Osteocyte (in vitro differentiated cells): ENCODE results near the gene FHIP1B. TPM values are rescaled to one million over a fixed set of nuclear protein-coding genes. Genes with fewer than 3 reads are reported as not detected.

Experiments used
- DNase-seq: peaks from one replicate; pipeline ENCODE4 v3.0.0; 2021; ENCODE audit warnings: mixed read lengths; ENCODE audit not compliant: unreplicated experiment; ENCODE audit errors: extremely low spot score
- H3K27ac Mint-ChIP-seq: one replicate; pipeline ENCODE4 v1.8.0; 2021; ENCODE audit warnings: mild to moderate bottlenecking, mixed read lengths; ENCODE audit not compliant: unreplicated experiment
- H3K27me3 Mint-ChIP-seq: one replicate; pipeline ENCODE4 v1.8.0; 2021; ENCODE audit warnings: mixed read lengths; ENCODE audit not compliant: unreplicated experiment
- H3K36me3 Mint-ChIP-seq: one replicate; pipeline ENCODE4 v1.8.0; 2021; ENCODE audit warnings: mixed read lengths; ENCODE audit not compliant: unreplicated experiment
- H3K4me1 Mint-ChIP-seq: one replicate; pipeline ENCODE4 v1.8.0; 2021; ENCODE audit warnings: mixed read lengths; ENCODE audit not compliant: unreplicated experiment
- H3K4me3 Mint-ChIP-seq: one replicate; pipeline ENCODE4 v1.8.0; 2021; ENCODE audit warnings: mild to moderate bottlenecking, moderate library complexity, mixed read lengths; ENCODE audit not compliant: unreplicated experiment
- H3K9me3 Mint-ChIP-seq: one replicate; pipeline ENCODE4 v1.8.0; 2021; ENCODE audit warnings: mixed read lengths; ENCODE audit not compliant: unreplicated experiment
- CTCF ChIP-seq: fragments of 200-600 bp; sonication (generic); IDR thresholded peaks from 2 replicates; pipeline ENCODE4 v1.5.0; 2021; ENCODE audit warnings: antibody characterized with exemption, mild to moderate bottlenecking, moderate library complexity
- total RNA-seq: library from RNA; stranded (reverse); gene quantifications from 2 replicates; pipeline ENCODE4 v1.2.1, GENCODE V29; 2021

Gene FHIP1B
- total RNA-seq, 1 donor from 2014 or later: 25.6 TPM

GRCh38 chr11:6240781-6241180 lies 6.3 kb upstream of the FHIP1B start:
- no peak overlapping the region for H3K27ac Mint-ChIP-seq
- TF ChIP-seq CTCF: no peak
- no peak for DNase-seq
- H3K9me3 Mint-ChIP-seq: no peaks in the 10 kb centered on the region
- H3K4me1 Mint-ChIP-seq: no peaks in the 10 kb centered on the region
- no peak overlapping the region for H3K4me3 Mint-ChIP-seq
- H3K27me3 Mint-ChIP-seq: peaks cover 34% of the 10 kb centered on the region
- H3K36me3 Mint-ChIP-seq: no peaks in the 10 kb centered on the region

- Mint-ChIP-seq H3K36me3 (no peaks in the 10 kb centered on the region), H3K4me1 (peaks cover 3% of the 10 kb centered on the region), H3K4me3 (no peak overlapping the region), H3K27me3 (peaks cover 29% of the 10 kb centered on the region), H3K27ac (no peak overlapping the region), H3K9me3 (no peaks in the 10 kb centered on the region)
- TF ChIP-seq CTCF: no peak
- no peak for DNase-seq
Measured at GRCh38 chr11:6240139-6240538, 5.7 kb upstream of the FHIP1B start.

- no peaks in the 10 kb centered on the region for H3K9me3 Mint-ChIP-seq
- H3K27ac Mint-ChIP-seq: no peak within 1 kb of the TSS
- H3K27me3 Mint-ChIP-seq: peaks cover 22% of the 10 kb centered on the region
- no peak for DNase-seq
- peaks cover 10% of the 10 kb centered on the region for H3K4me1 Mint-ChIP-seq
- no peak within 1 kb of the TSS for H3K4me3 Mint-ChIP-seq
- no peaks in the 10 kb centered on the region for H3K36me3 Mint-ChIP-seq
- no peak for TF ChIP-seq CTCF
Measured at GRCh38 chr11:6238902-6239301, 4.5 kb upstream of the FHIP1B start, which contains the start of gene CNGA4. Gene CNGA4 (plus strand): TSS chr11:6239089. CDS start chr11:6239207, 118 bp downstream.

GRCh38 chr11:6237761-6238302 lies 3.4 kb upstream of the FHIP1B start:
- peaks cover 19% of the 10 kb centered on the region for H3K4me1 Mint-ChIP-seq
- H3K27ac Mint-ChIP-seq: no peak overlapping the region
- peaks cover 11% of the 10 kb centered on the region for H3K27me3 Mint-ChIP-seq
- no peaks in the 10 kb centered on the region for H3K36me3 Mint-ChIP-seq
- TF ChIP-seq CTCF: no peak
- H3K4me3 Mint-ChIP-seq: no peak overlapping the region
- no peaks in the 10 kb centered on the region for H3K9me3 Mint-ChIP-seq
- DNase-seq: no peak

- DNase-seq: no peak
- Mint-ChIP-seq H3K27ac (no peak overlapping the region), H3K4me3 (no peak overlapping the region), H3K36me3 (no peaks in the 10 kb centered on the region), H3K4me1 (peaks cover 19% of the 10 kb centered on the region), H3K9me3 (no peaks in the 10 kb centered on the region), H3K27me3 (peaks cover 7% of the 10 kb centered on the region)
- TF ChIP-seq CTCF: no peak
Measured at GRCh38 chr11:6237266-6237665, 2.8 kb upstream of the FHIP1B start.
